MCF 10A (cell line): ENCODE results near the gene KCTD13. TPM values are rescaled to one million over a fixed set of nuclear protein-coding genes. Genes with fewer than 3 reads are reported as not detected.

ENCODE experiments used
- BruUV-seq: library from RNA; stranded (reverse); fragments of 400-500 nt; replicated peaks from 2 replicates; lab custom pipeline; 2021; lab: Mats Ljungman, UMichigan
- CTCF ChIA-PET: fragments of 300-600 bp; sonication (Branson Sonifier 250); formaldehyde crosslinking; extraction: SDS; loops from one replicate; lab custom pipeline; 2021; ENCODE audit warnings: antibody characterized with exemption, inconsistent platforms; lab: Yijun Ruan, JAX
- POLR2A ChIA-PET: fragments of 300-600, 350-650 bp; sonication (Branson Sonifier 250); formaldehyde crosslinking; extraction: SDS; loops from one replicate; lab custom pipeline; 2020; ENCODE audit warnings: antibody characterized with exemption, inconsistent platforms; lab: Yijun Ruan, JAX
- DNase-seq: peaks from one replicate; pipeline ENCODE4 v3.0.0-alpha.2; 2018; ENCODE audit not compliant: unreplicated experiment
- H3K27ac Mint-ChIP-seq: one replicate; pipeline ENCODE4 v1.8.0; 2022; ENCODE audit warnings: mild to moderate bottlenecking, low read depth, mixed read lengths; ENCODE audit not compliant: unreplicated experiment
- H3K27me3 Mint-ChIP-seq: one replicate; pipeline ENCODE4 v1.8.0; 2022; ENCODE audit warnings: mixed read lengths; ENCODE audit not compliant: insufficient read depth, unreplicated experiment
- H3K36me3 Mint-ChIP-seq: one replicate; pipeline ENCODE4 v1.8.0; 2022; ENCODE audit warnings: mild to moderate bottlenecking, moderate library complexity, mixed read lengths; ENCODE audit not compliant: insufficient read depth, unreplicated experiment
- H3K4me1 Mint-ChIP-seq: one replicate; pipeline ENCODE4 v1.8.0; 2022; ENCODE audit warnings: mixed read lengths; ENCODE audit not compliant: insufficient read depth, unreplicated experiment
- H3K4me3 Mint-ChIP-seq: one replicate; pipeline ENCODE4 v1.8.0; 2022; ENCODE audit warnings: mild to moderate bottlenecking, moderate library complexity, mixed read lengths; ENCODE audit not compliant: unreplicated experiment
- H3K9me3 Mint-ChIP-seq: one replicate; pipeline ENCODE4 v1.8.0; 2022; ENCODE audit warnings: mixed read lengths; ENCODE audit not compliant: unreplicated experiment
- CTCF ChIP-seq: fragments of 200-600 bp; IDR thresholded peaks from one replicate; pipeline ENCODE4 v1.8.0; 2022; ENCODE audit warnings: antibody characterized with exemption, mild to moderate bottlenecking; ENCODE audit not compliant: unreplicated experiment
- intact Hi-C: fragments of 100-400 bp; cut with micrococcal nuclease; formaldehyde crosslinking; loops from 2 replicates; pipeline ENCODE4 v1.14.1; 2022
- total RNA-seq: library from RNA; stranded (reverse); gene quantifications from 2 replicates; pipeline ENCODE4 v1.2.3, GENCODE V29; 2022

Gene KCTD13
- total RNA-seq, 1 experiment from 2014 or later = 38.9 TPM

- no peak for TF ChIP-seq CTCF
- no peaks in the 10 kb centered on the region for H3K9me3 Mint-ChIP-seq
- ChIA-PET CTCF (interaction anchor here (0.6 to 2.7 kb wide), 8 partner anchors 18 to 1723 kb away, joined by 3 to 14 read pairs (median 4); partner anchors contain the start of genes TAOK2 and TMEM219), POLR2A (interaction anchor here (0.5 to 3.2 kb wide), 20 partner anchors 10 to 821 kb away, joined by 3 to 56 read pairs (median 6); partner anchors contain the start of genes ASPHD1, CDIPT, HIRIP3 and INO80E)
- H3K4me3 Mint-ChIP-seq = peak overlapping the region; percentile 96
- intact Hi-C loops = loop anchor here (1.0 to 5.0 kb wide), 4 partner anchors 17 to 71 kb away; partner anchors contain the start of genes HIRIP3 and INO80E
- DNase-seq = no peak
- peak overlapping the region; percentile 91 for H3K27ac Mint-ChIP-seq
- no peaks in the 10 kb centered on the region for H3K27me3 Mint-ChIP-seq
- H3K4me1 Mint-ChIP-seq = peaks cover 27% of the 10 kb centered on the region
- BruUV-seq = TSS peak; percentile 56
- peaks cover 16% of the 10 kb centered on the region for H3K36me3 Mint-ChIP-seq
Observed at GRCh38 chr16:29926711-29927052, 656 bp upstream of the KCTD13 start.

GRCh38 chr16:29925105-29925756 is 795 bp downstream of the KCTD13 start:
- CTCF ChIA-PET = interaction anchor here (0.5 to 2.7 kb wide), 6 partner anchors 10 to 136 kb away, joined by 3 to 14 read pairs (median 3); no protein-coding TSS in a partner anchor
- peak overlapping the region; percentile 96 for H3K4me3 Mint-ChIP-seq
- BruUV-seq = no TSS peak
- TF ChIP-seq CTCF = no peak
- H3K27me3 Mint-ChIP-seq = no peaks in the 10 kb centered on the region
- peak overlapping the region; percentile 91 for H3K27ac Mint-ChIP-seq
- H3K9me3 Mint-ChIP-seq = no peaks in the 10 kb centered on the region
- DNase-seq = peak; percentile 3
- H3K4me1 Mint-ChIP-seq = peaks cover 27% of the 10 kb centered on the region
- intact Hi-C loops = loop anchor here (5.0 kb wide), 1 partner anchor 72 kb away; the partner anchor contains the start of genes HIRIP3 and INO80E
- POLR2A ChIA-PET = interaction anchor here (0.6 to 3.2 kb wide), 18 partner anchors 8 to 550 kb away, joined by 3 to 56 read pairs (median 6); partner anchors contain the start of genes ASPHD1, CDIPT, HIRIP3 and INO80E
- peaks cover 31% of the 10 kb centered on the region for H3K36me3 Mint-ChIP-seq

- ChIA-PET CTCF (interaction anchor here (0.6 to 2.1 kb wide), 6 partner anchors 13 to 116 kb away, joined by 3 to 7 read pairs (median 4); partner anchors contain the start of gene TAOK2), POLR2A (interaction anchor here (0.7 to 1.1 kb wide), 5 partner anchors 22 to 226 kb away, joined by 3 to 4 read pairs (median 3); no protein-coding TSS in a partner anchor)
- no TSS peak for BruUV-seq
- TF ChIP-seq CTCF = no peak
- intact Hi-C loops = no loop called here
- no peaks in the 10 kb centered on the region for H3K9me3 Mint-ChIP-seq
- peaks cover 48% of the 10 kb centered on the region for H3K36me3 Mint-ChIP-seq
- no peak for DNase-seq
- H3K4me3 Mint-ChIP-seq = no peak overlapping the region
- no peak overlapping the region for H3K27ac Mint-ChIP-seq
- H3K27me3 Mint-ChIP-seq = no peaks in the 10 kb centered on the region
- H3K4me1 Mint-ChIP-seq = peaks cover 27% of the 10 kb centered on the region
Observed at GRCh38 chr16:29922986-29923501, 3.0 kb downstream of the KCTD13 start.

GRCh38 chr16:29922326-29922725 is 3.7 kb downstream of the KCTD13 start:
- CTCF ChIA-PET = interaction anchor here (0.7 to 2.1 kb wide), 5 partner anchors 12 to 74 kb away, joined by 3 to 7 read pairs (median 4); partner anchors contain the start of gene TAOK2
- peaks cover 25% of the 10 kb centered on the region for H3K4me1 Mint-ChIP-seq
- BruUV-seq = no TSS peak
- no peak overlapping the region for H3K27ac Mint-ChIP-seq
- peaks cover 55% of the 10 kb centered on the region for H3K36me3 Mint-ChIP-seq
- no peak for TF ChIP-seq CTCF
- H3K9me3 Mint-ChIP-seq = no peaks in the 10 kb centered on the region
- no peak for DNase-seq
- no peak overlapping the region for H3K4me3 Mint-ChIP-seq
- POLR2A ChIA-PET = interaction anchor here (0.7 to 1.3 kb wide), 4 partner anchors 16 to 226 kb away, joined by 3 to 4 read pairs (median 4); no protein-coding TSS in a partner anchor
- no peaks in the 10 kb centered on the region for H3K27me3 Mint-ChIP-seq
- intact Hi-C loops = no loop called here
